Stimulated activated CD8-positive, alpha-beta memory T cell treated with anti-CD3 and anti-CD28 coated beads, Interleukin-7, amount 100 ng/mL, for 24 hours (primary cell): ENCODE results near the gene VIPR2.
"Not testable (repeated sequence)": the region's sequence is repeated elsewhere in the genome, so short reads cannot be mapped to it uniquely, and the experiment has no call there.

ENCODE experiments used
- DNase-seq: peaks from one replicate; pipeline ENCODE4 v3.0.0-alpha.2; 2020; ENCODE audit warnings: low read depth

Gene VIPR2

DNA sequence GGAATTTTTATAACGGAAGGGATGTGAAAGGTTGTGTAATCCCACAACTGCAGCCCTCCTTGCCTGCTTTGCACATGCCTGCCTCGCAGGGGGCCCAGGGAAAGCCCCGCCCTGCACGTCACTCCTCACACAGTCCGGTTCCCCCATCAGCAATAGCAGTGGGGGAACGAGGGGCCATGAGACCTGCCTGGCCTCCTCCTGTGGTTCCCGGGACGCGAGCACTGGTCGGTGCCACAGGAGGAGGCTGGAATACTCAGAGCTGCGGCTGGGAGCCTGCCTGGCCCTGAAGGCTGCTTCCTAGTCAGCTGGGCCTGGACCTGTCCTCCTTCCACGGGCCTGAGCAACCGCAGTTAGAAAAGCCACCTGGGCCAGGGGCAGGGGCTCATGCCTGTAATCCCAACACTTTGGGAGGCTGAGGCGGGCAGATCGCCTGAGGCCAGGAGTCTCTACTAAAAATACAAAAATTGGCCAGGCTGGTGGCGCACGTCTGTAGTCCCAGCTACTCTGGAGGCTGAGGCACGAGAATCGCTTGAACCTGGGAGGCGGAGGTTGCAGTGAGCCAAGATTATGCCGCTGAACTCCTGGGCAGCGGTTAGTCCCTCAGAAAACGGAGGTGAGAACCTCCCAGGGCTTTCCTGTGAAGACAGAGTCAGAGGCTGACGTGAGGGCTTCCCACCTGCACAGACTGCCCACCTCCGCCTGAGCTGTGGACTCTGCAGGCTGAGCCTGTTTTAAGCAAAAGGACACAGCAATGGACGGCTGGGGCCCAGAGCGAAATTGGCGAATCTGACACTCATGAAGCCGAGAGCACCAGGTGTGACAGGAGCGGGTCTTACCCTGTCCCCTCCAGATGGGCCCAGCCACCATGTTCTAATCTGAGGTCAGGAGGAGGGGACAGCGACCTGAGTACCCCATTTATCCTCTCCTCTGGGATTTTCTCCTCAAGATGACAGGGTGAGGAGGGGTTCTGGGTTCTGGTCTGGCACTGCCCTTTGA lies 52.9 kb downstream of the VIPR2 start:
- DNase-seq = no peak

GRCh38 chr7:159091041-159091440 lies 53.6 kb downstream of the VIPR2 start:
- DNase-seq = no peak

DNA sequence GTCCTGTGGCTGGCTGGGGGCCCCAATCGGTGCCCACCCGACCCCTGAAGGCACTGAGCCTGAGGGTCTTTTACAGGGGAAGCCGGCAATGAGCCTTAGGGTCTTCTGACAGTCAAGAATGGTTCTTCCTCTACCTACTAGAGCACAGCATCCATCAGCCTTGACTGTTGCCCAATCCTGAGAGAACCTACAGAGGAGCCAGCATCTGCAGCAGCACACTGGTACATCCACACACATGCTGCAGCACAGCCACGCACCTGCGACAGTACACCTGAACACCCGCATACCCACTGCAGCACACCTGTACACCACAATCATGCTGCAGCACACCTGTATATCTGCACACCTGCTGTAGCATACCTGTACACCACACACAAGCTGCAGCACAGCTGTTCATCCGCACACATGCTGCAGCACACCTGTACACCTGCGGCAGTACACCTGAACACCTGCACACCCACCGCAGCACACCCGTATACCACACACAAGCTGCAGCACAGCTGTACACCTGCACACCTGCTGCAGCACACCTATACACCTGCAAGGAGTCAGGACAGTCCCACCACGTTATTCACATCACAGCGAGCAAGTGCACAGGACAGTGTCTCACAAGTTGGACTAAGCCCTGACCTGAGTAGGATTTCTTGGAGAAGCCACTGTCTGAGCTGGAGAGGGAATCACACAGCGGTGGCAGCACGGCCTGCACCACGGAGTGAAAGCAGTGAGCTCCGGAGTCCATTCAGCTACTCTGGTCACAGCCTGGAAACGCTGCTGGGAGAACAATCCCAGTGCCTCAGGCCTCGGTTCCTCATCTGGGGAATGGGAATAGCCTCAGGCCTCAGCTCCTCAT lies 56.4 kb downstream of the VIPR2 start:
- DNase-seq = no peak

- DNase-seq = no peak
Observed at GRCh38 chr7:159086301-159086925, 58.3 kb downstream of the VIPR2 start.

GRCh38 chr7:159084069-159084801 lies 60.4 kb downstream of the VIPR2 start:
- DNase-seq = no peak

DNA sequence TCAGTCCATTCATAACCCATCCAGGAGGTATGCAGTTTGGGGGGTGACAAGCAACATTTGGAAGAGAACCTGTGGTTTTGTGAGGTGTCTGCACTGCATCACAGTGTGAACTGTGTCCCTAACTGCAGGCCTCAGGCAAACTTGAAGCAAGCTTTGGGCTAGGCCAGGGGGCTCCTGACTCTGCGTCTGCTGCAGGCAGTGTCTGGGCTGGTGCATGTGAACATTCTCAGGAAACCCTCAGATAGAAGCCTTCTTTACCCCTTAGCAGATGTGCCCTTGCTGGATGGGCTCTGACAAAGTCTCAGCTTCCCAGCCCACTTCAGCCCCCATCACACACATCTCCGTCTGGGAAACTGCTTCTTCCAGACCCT lies 61.0 kb downstream of the VIPR2 start:
- no peak for DNase-seq

- no peak for DNase-seq
Observed at GRCh38 chr7:159083001-159083697, 61.5 kb downstream of the VIPR2 start.

- not testable (repeated sequence) for DNase-seq
Observed at GRCh38 chr7:159082075-159082474, 62.6 kb downstream of the VIPR2 start.

GRCh38 chr7:159078911-159079270 lies 65.8 kb downstream of the VIPR2 start:
- no peak for DNase-seq

- DNase-seq = no peak
Observed at GRCh38 chr7:159078193-159078910, 66.3 kb downstream of the VIPR2 start.

DNA sequence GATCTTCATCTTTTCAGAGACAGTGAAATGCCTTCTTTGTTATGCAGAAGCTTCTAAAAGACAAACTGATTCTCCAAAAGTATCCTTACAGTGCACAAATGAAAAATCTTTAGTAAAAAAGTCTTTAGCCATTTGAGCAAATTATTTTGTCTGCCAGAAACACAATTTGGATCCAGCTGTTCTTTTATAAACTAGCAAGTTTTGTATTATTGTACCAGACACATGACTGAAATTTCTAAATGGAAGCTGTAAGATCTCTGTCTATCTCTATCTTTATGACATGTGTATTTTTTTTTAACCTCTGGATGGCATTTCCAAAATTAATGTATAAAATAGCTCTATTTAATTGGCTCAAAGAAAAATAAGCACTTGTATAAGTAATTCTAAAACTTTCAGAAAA lies 68.3 kb downstream of the VIPR2 start:
- DNase-seq = no peak

DNA sequence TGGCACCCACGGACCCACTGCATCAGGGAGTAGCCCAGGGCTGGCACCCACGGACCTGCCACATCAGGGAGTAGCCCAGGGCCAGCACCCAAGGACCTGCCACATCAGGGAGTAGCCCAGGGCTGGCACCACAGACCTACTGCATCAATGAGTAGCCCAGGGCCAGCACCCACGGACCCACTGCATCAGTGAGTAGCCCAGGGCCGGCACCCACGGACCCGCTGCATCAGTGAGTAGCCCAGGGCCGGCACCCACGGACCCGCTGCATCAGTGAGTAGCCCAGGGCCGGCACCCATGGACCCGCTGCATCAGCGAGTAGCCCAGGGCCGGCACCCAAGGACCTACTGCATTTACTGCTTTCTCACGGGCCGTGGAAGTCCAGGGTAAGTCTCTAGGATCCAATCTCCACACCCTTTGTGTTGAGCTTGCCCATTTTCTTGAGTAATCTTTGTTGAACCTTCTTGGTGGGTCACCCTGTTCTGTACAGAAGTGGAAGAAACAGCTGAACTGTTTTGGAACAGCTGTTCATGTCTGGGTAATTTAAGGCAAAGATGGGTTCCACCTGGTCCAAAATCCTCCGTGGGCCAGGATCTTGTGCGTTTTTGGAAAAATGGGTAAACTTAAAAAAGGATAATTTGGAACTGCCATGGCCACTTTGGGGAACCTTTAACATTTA lies 69.0 kb downstream of the VIPR2 start:
- DNase-seq = no peak

DNA sequence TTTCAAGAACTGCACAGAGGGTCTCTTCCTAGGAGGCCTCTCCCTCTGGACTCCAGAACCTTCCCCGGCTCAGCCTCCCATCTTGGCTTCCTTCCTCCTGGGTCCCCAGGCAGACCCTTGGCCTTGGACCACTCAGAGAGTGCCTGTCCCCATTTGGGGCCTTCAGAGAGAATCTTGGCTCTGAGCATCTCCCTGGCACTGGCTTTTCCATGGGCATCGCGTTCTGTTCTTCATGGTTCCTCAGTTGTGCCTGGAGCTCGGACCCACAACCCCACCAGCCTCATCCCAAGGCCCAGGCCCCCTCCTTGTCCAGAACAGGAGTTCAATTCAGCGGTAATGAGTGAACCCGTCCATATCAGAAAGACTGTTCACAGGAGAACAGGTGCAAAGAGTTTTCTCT lies 73.4 kb downstream of the VIPR2 start:
- DNase-seq = no peak

- DNase-seq = no peak
Observed at GRCh38 chr7:159070431-159071148, 74.1 kb downstream of the VIPR2 start.

GRCh38 chr7:159068893-159069448 lies 75.7 kb downstream of the VIPR2 start:
- no peak for DNase-seq

DNA sequence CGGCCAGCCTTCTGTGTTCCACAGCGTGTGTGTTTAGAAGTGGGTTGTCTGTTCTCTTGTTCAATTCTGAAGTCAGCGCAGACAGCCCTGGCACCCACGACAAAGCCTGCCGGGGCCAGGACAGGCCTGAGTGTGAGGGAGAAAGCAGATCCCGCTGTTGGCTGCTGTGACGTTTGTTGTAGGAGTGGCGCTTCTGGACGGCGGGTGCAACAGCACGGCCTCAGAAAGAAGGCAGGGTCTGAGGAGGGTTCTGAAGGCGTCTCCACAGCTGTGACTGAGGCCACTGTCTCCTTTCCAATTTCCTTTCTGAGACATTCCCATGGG lies 76.2 kb downstream of the VIPR2 start:
- DNase-seq = no peak

- DNase-seq = no peak
Observed at GRCh38 chr7:159067576-159068487, 76.8 kb downstream of the VIPR2 start.
